Trophoblast cell (in vitro differentiated cells and primary cell): Measurements from ENCODE around the gene NR2C1.

Source experiments
- DNase-seq, 2 donors: peaks; one replicate each; pipeline ENCODE4 v3.0.0-alpha.2; 2016
- H2AFZ ChIP-seq: 2 replicates; pipeline ENCODE4 v1.6.1; 2013; ENCODE audit warnings: low read length, moderate library complexity, mild to moderate bottlenecking; ENCODE audit not compliant: insufficient read depth, poor library complexity
- H2AK5ac ChIP-seq: 2 replicates; pipeline ENCODE4 v1.6.1; 2013; ENCODE audit warnings: mild to moderate bottlenecking, low read length
- H2BK120ac ChIP-seq: 2 replicates; pipeline ENCODE4 v1.6.1; 2013; ENCODE audit warnings: low read length, mild to moderate bottlenecking, moderate library complexity; ENCODE audit not compliant: insufficient read depth, poor library complexity
- H2BK12ac ChIP-seq: 2 replicates; pipeline ENCODE4 v1.6.1; 2013; ENCODE audit warnings: mild to moderate bottlenecking, low read length, moderate library complexity
- H2BK5ac ChIP-seq: 2 replicates; pipeline ENCODE4 v1.6.1; 2013; ENCODE audit warnings: low read length, low read depth, moderate library complexity, mild to moderate bottlenecking; ENCODE audit not compliant: poor library complexity
- H3K14ac ChIP-seq: 2 replicates; pipeline ENCODE4 v1.6.1; 2013; ENCODE audit warnings: mild to moderate bottlenecking, low read length
- H3K18ac ChIP-seq: 2 replicates; pipeline ENCODE4 v1.6.1; 2013; ENCODE audit warnings: mild to moderate bottlenecking, low read length
- H3K23ac ChIP-seq: 2 replicates; pipeline ENCODE4 v1.6.1; 2013; ENCODE audit warnings: low read length
- H3K27ac ChIP-seq: 2 replicates; pipeline ENCODE4 v1.5.1; 2013; ENCODE audit warnings: low read depth, mild to moderate bottlenecking, inconsistent platforms, low read length, moderate library complexity
- H3K27me3 ChIP-seq: 2 replicates; pipeline ENCODE4 v1.6.1; 2013; ENCODE audit warnings: inconsistent platforms, mild to moderate bottlenecking, low read length, moderate library complexity; ENCODE audit not compliant: insufficient read depth
- H3K36me3 ChIP-seq, 2 experiments: 1 replicate in 1 of 2; 2 replicates in 1 of 2; pipeline ENCODE4 v1.6.1; 2013; ENCODE audit warnings: low read length in 2 of 2, mild to moderate bottlenecking in 2 of 2, moderate library complexity in 1 of 2; ENCODE audit not compliant: insufficient read depth in 2 of 2, control insufficient read depth in 1 of 2
- H3K4ac ChIP-seq: 2 replicates; pipeline ENCODE4 v1.6.1; 2013; ENCODE audit warnings: low read depth, mild to moderate bottlenecking, low read length, moderate library complexity
- H3K4me1 ChIP-seq, 2 experiments: 1 replicate in 1 of 2; 2 replicates in 1 of 2; pipeline ENCODE4 v1.6.1; 2013; ENCODE audit warnings: low read length in 2 of 2, mild to moderate bottlenecking in 2 of 2, moderate library complexity in 1 of 2; ENCODE audit not compliant: insufficient read depth in 2 of 2, control insufficient read depth in 1 of 2
- H3K4me2 ChIP-seq: 2 replicates; pipeline ENCODE4 v1.6.1; 2013; ENCODE audit warnings: inconsistent platforms, mild to moderate bottlenecking, low read length, moderate library complexity
- H3K4me3 ChIP-seq: 2 replicates; pipeline ENCODE4 v1.5.1; 2013; ENCODE audit warnings: mild to moderate bottlenecking, low read depth, low read length, inconsistent platforms
- H3K79me1 ChIP-seq: one replicate; pipeline ENCODE4 v1.6.1; 2013; ENCODE audit warnings: low read length
- H3K79me2 ChIP-seq: 2 replicates; pipeline ENCODE4 v1.6.1; 2013; ENCODE audit warnings: low read length, mild to moderate bottlenecking; ENCODE audit not compliant: control insufficient read depth, insufficient read depth, poor library complexity
- H3K9ac ChIP-seq: 2 replicates; pipeline ENCODE4 v1.6.1; 2013; ENCODE audit warnings: mild to moderate bottlenecking, low read length
- H3K9me3 ChIP-seq: 2 replicates; pipeline ENCODE4 v1.6.1; 2013; ENCODE audit warnings: low read depth, mild to moderate bottlenecking, control low read depth, inconsistent platforms, low read length; ENCODE audit not compliant: insufficient read depth
- H4K12ac ChIP-seq: 2 replicates; pipeline ENCODE4 v1.6.1; 2013; ENCODE audit warnings: low read depth, mild to moderate bottlenecking, low read length, moderate library complexity
- H4K8ac ChIP-seq: 2 replicates; pipeline ENCODE4 v1.6.1; 2013; ENCODE audit warnings: low read depth, mild to moderate bottlenecking, low read length, moderate library complexity
- H4K91ac ChIP-seq: one replicate; pipeline ENCODE4 v1.6.1; 2013; ENCODE audit warnings: low read depth, mild to moderate bottlenecking, low read length, moderate library complexity
- WGBS: extraction: QIAGEN DNeasy Blood & Tissue Kit; methylation state at CpG from one replicate; pipeline ENCODE4 v1.1.7; 2013; ENCODE audit warnings: missing lambda C conversion rate; ENCODE audit not compliant: insufficient read length, insufficient coverage; ENCODE audit errors: extremely low coverage; 5-methylcytosine and 5-hydroxymethylcytosine counted together

NR2C1 gene

GRCh38 chr12:95074766-95075165 lies 1.3 kb upstream of the NR2C1 start:
- Histone ChIP-seq H4K8ac (no peak overlapping the region), H3K79me1 (peaks cover 9% of the 10 kb centered on the region), H3K27ac (no peak overlapping the region), H3K36me3 (peaks cover 0 to under 1% of the 10 kb centered on the region in 2 experiments), H2BK120ac (no peak overlapping the region), H3K4ac (no peak overlapping the region), H3K79me2 (peaks cover 11% of the 10 kb centered on the region), H4K91ac (no peak overlapping the region), H2BK5ac (no peak overlapping the region), H3K4me3 (no peak overlapping the region), H2BK12ac (no peak overlapping the region), H3K14ac (no peak overlapping the region), H2AK5ac (no peak overlapping the region), H3K4me2 (no peak overlapping the region), H3K23ac (no peak overlapping the region), H3K4me1 (no peaks in the 10 kb centered on the region), H3K9ac (no peak overlapping the region), H3K27me3 (no peaks in the 10 kb centered on the region), H3K9me3 (no peaks in the 10 kb centered on the region), H2AFZ (no peak overlapping the region), H4K12ac (no peak overlapping the region), H3K18ac (no peak overlapping the region)
- WGBS = no CpG with 5 or more reads among the region's 5 CpGs
- no peak for DNase-seq

- Histone ChIP-seq H2BK12ac (peak overlapping the region; percentile 8), H3K27me3 (no peaks in the 10 kb centered on the region), H3K9me3 (no peaks in the 10 kb centered on the region), H4K91ac (no peak overlapping the region), H3K9ac (no peak overlapping the region), H3K23ac (no peak overlapping the region), H2BK120ac (no peak overlapping the region), H3K14ac (no peak overlapping the region), H3K27ac (no peak overlapping the region), H3K4me1 (no peaks in the 10 kb centered on the region), H2BK5ac (no peak overlapping the region), H3K79me2 (peaks cover 11% of the 10 kb centered on the region), H3K36me3 (no peaks in the 10 kb centered on the region), H3K18ac (no peak overlapping the region), H3K79me1 (peaks cover 9% of the 10 kb centered on the region), H2AFZ (no peak overlapping the region), H3K4me3 (no peak overlapping the region), H3K4ac (no peak overlapping the region), H2AK5ac (no peak overlapping the region), H3K4me2 (peak overlapping the region; percentile 19), H4K12ac (peak overlapping the region; percentile 27), H4K8ac (no peak overlapping the region)
- DNase-seq = peak in 1 of 2 donors; percentile 90
- WGBS = no CpG with 5 or more reads among the region's 23 CpGs
Measured at GRCh38 chr12:95073698-95074520, 491 bp upstream of the NR2C1 start.

- Histone ChIP-seq H3K23ac (no peak overlapping the region), H3K79me2 (peaks cover 11% of the 10 kb centered on the region), H3K4me3 (no peak overlapping the region), H3K18ac (no peak overlapping the region), H2BK120ac (no peak overlapping the region), H3K9ac (no peak overlapping the region), H2BK12ac (no peak overlapping the region), H3K4me2 (no peak overlapping the region), H2BK5ac (no peak overlapping the region), H4K8ac (no peak overlapping the region), H4K91ac (no peak overlapping the region), H2AK5ac (no peak overlapping the region), H3K4ac (peak overlapping the region; percentile 82), H3K27ac (no peak overlapping the region), H3K4me1 (no peaks in the 10 kb centered on the region), H2AFZ (no peak overlapping the region), H3K14ac (no peak overlapping the region), H3K27me3 (no peaks in the 10 kb centered on the region), H4K12ac (no peak overlapping the region), H3K36me3 (peaks cover 2 to 6% of the 10 kb centered on the region in 2 experiments), H3K9me3 (no peaks in the 10 kb centered on the region), H3K79me1 (peaks cover 9% of the 10 kb centered on the region)
- no CpG with 5 or more reads among the region's 1 CpG for WGBS
- DNase-seq = no peak
Measured at GRCh38 chr12:95070378-95070777, 3.0 kb downstream of the NR2C1 start.

- no peak overlapping the region for H3K4me3 ChIP-seq
- H4K91ac ChIP-seq = no peak overlapping the region
- H3K4ac ChIP-seq = peak overlapping the region; percentile 55
- no peak overlapping the region for H2BK120ac ChIP-seq
- DNase-seq = no peak
- H3K79me1 ChIP-seq = no peaks in the 10 kb centered on the region
- no peak overlapping the region for H3K9ac ChIP-seq
- no peak overlapping the region for H4K12ac ChIP-seq
- no peak overlapping the region for H3K18ac ChIP-seq
- H3K9me3 ChIP-seq = no peaks in the 10 kb centered on the region
- H4K8ac ChIP-seq = no peak overlapping the region
- whole genome bisulfite sequencing = no CpG with 5 or more reads among the region's 7 CpGs
- peaks cover 9 to 19% of the 10 kb centered on the region in 2 experiments for H3K36me3 ChIP-seq
- no peak overlapping the region for H3K14ac ChIP-seq
- no peak overlapping the region for H3K4me2 ChIP-seq
- no peaks in the 10 kb centered on the region for H3K27me3 ChIP-seq
- peaks cover 2% of the 10 kb centered on the region for H3K79me2 ChIP-seq
- H3K23ac ChIP-seq = no peak overlapping the region
- no peak overlapping the region for H2AK5ac ChIP-seq
- H3K27ac ChIP-seq = no peak overlapping the region
- H2BK5ac ChIP-seq = no peak overlapping the region
- H2AFZ ChIP-seq = no peak overlapping the region
- no peaks in the 10 kb centered on the region for H3K4me1 ChIP-seq
- no peak overlapping the region for H2BK12ac ChIP-seq
Measured at GRCh38 chr12:95066091-95066855, 7.1 kb downstream of the NR2C1 start.
